K562 (cell line): ENCODE measurements around the gene U2AF1L4. TPM values are rescaled to one million over a fixed set of nuclear protein-coding genes. Genes with fewer than 3 reads are reported as not detected.

Experiments used
- ATAC-seq: fragments of 200-7000 bp; cut with Tn5 transposase; 3 replicates; pipeline ENCODE4 v1.9.1; 2020; ENCODE audit warnings: moderate library complexity
- BruUV-seq: library from RNA; stranded (reverse); fragments of 400-500 nt; replicated peaks from 2 replicates; lab custom pipeline; 2021; lab: Mats Ljungman, UMichigan
- CTCF ChIA-PET: fragments of 300-600 bp; formaldehyde crosslinking; extraction: SDS; loops from one replicate; lab custom pipeline; 2021; ENCODE audit warnings: low intra/inter-chr PET ratio; lab: Yijun Ruan, JAX
- POLR2A ChIA-PET: fragments of 300-600, 350-650 bp; sonication (Branson Sonifier 250); formaldehyde crosslinking; extraction: SDS; loops from one replicate; lab custom pipeline; 2021; ENCODE audit warnings: antibody characterized with exemption, inconsistent platforms; lab: Yijun Ruan, JAX
- DNase-seq, 4 experiments: peaks; one replicate each; pipeline versions ENCODE4 v3.0.0 to v3.0.0-alpha.2; 2011 to 2018; ENCODE audit warnings: low spot score in 3 of 4, mixed read lengths in 3 of 4; ENCODE audit errors: extremely low read depth in 1 of 4
- FAIRE-seq: peaks from 2 replicates; lab custom pipeline; 2011; peaks lifted over from hg19 to GRCh38; lab: Jason Lieb, UNC
- H2AFZ ChIP-seq: 2 replicates; pipeline ENCODE4 v1.6.0; 2011; ENCODE audit warnings: low read depth, low read length, control low read depth, inconsistent platforms
- H3K27ac ChIP-seq: fragments of 200-600 bp; 3 replicates; pipeline ENCODE4 v1.8.0; 2011; ENCODE audit warnings: low read depth, mild to moderate bottlenecking, control low read depth, inconsistent platforms, low read length, moderate library complexity, mixed read lengths; ENCODE audit errors: extremely low read depth
- H3K27me3 ChIP-seq, 2 experiments: fragments of 300-600 bp in 1 of 2; 2 replicates in 1 of 2; 3 replicates in 1 of 2; pipeline versions ENCODE4 v1.6.0 to v1.8.0; 2011; ENCODE audit warnings: inconsistent platforms in 2 of 2, low read length in 2 of 2, mild to moderate bottlenecking in 1 of 2, mixed read lengths in 1 of 2, moderate library complexity in 1 of 2; ENCODE audit not compliant: control insufficient read depth in 2 of 2, insufficient read depth in 2 of 2
- H3K36me3 ChIP-seq: fragments of 300-600 bp; 3 replicates; pipeline ENCODE4 v1.8.0; 2011; ENCODE audit warnings: mild to moderate bottlenecking, low read length, inconsistent platforms; ENCODE audit not compliant: control insufficient read depth, insufficient read depth
- H3K4me1 ChIP-seq, 2 experiments: fragments of 200-600 bp in 1 of 2; replicated peaks in 1 of 2; 2 replicates in 1 of 2; 3 replicates in 1 of 2; pipeline versions ENCODE4 v1.5.1 to v1.8.0; 2011; ENCODE audit warnings: inconsistent platforms in 2 of 2, low read length in 2 of 2, mild to moderate bottlenecking in 1 of 2, mixed read lengths in 1 of 2, moderate library complexity in 1 of 2; ENCODE audit not compliant: control insufficient read depth in 2 of 2, insufficient read depth in 2 of 2
- H3K4me2 ChIP-seq: 2 replicates; pipeline ENCODE4 v1.6.1; 2011; ENCODE audit warnings: low read length, control low read depth, inconsistent platforms, mixed read lengths; ENCODE audit not compliant: insufficient read depth
- H3K4me3 ChIP-seq: fragments of 200-600 bp; sonication (generic), shearing (Covaris generic); 2 replicates; pipeline ENCODE4 v1.5.1; 2016; ENCODE audit warnings: control low read depth, inconsistent platforms
- H3K79me2 ChIP-seq: fragments of 200-600 bp; 3 replicates; pipeline ENCODE4 v1.8.0; 2011; ENCODE audit warnings: low read length, inconsistent platforms; ENCODE audit not compliant: control insufficient read depth, insufficient read depth
- H3K9ac ChIP-seq, 2 experiments: 2 replicates each; pipeline versions ENCODE4 v1.6.0 to v1.6.1; 2011; ENCODE audit warnings: low read depth in 2 of 2, low read length in 2 of 2, control low read depth in 1 of 2, inconsistent platforms in 1 of 2, mild to moderate bottlenecking in 1 of 2, mixed read lengths in 1 of 2; ENCODE audit not compliant: insufficient read depth in 1 of 2
- H3K9me1 ChIP-seq: one replicate; pipeline ENCODE4 v1.6.0; 2011; ENCODE audit warnings: inconsistent platforms, mild to moderate bottlenecking, low read length, moderate library complexity; ENCODE audit not compliant: control insufficient read depth, insufficient read depth
- H3K9me3 ChIP-seq: replicated peaks from 2 replicates; pipeline ENCODE4 v1.5.1; 2011; ENCODE audit warnings: low read depth, low read length, inconsistent platforms; ENCODE audit not compliant: control insufficient read depth, insufficient read depth
- H4K20me1 ChIP-seq: replicated peaks from 2 replicates; pipeline ENCODE4 v1.6.1; 2011; ENCODE audit warnings: low read length, inconsistent platforms, mixed read lengths; ENCODE audit not compliant: control insufficient read depth, insufficient read depth
- ASH1L ChIP-seq: fragments of 450-650 bp; IDR thresholded peaks from 2 replicates; pipeline ENCODE4 v1.6.1; 2018; ENCODE audit warnings: borderline replicate concordance, mild to moderate bottlenecking, low read depth; ENCODE audit not compliant: partially characterized antibody
- CSDE1 ChIP-seq, 2 experiments: fragments of 450-650 bp; IDR thresholded peaks; 2 replicates each; pipeline ENCODE4 v1.6.1; 2016; ENCODE audit warnings: mild to moderate bottlenecking in 1 of 2
- DNMT1 ChIP-seq: fragments of 450-650 bp; IDR thresholded peaks from 2 replicates; pipeline ENCODE4 v1.6.1; 2016; ENCODE audit warnings: antibody characterized with exemption, mild to moderate bottlenecking
- EHMT2 ChIP-seq: fragments of 450-650 bp; IDR thresholded peaks from 2 replicates; pipeline ENCODE4 v1.6.1; 2018; ENCODE audit warnings: antibody characterized with exemption
- FOXJ2 ChIP-seq: fragments of 200-800 bp; sonication (Bioruptor generic); IDR thresholded peaks from 2 replicates; pipeline ENCODE4 v1.6.1; 2016; ENCODE audit warnings: missing genetic modification characterization, missing compliant biosample characterization
- HES1 ChIP-seq: fragments of 450-650 bp; IDR thresholded peaks from 2 replicates; pipeline ENCODE4 v1.6.1; 2016; ENCODE audit warnings: low read depth, mild to moderate bottlenecking, moderate library complexity
- MEF2D ChIP-seq: conservative IDR thresholded peaks from 2 replicates; pipeline ENCODE4 v1.6.1; 2016; ENCODE audit warnings: low read depth, missing genetic modification characterization, missing compliant biosample characterization
- MIER1 ChIP-seq: fragments of 450-650 bp; IDR thresholded peaks from 2 replicates; pipeline ENCODE4 v1.6.1; 2016; ENCODE audit warnings: antibody characterized with exemption, mild to moderate bottlenecking, low read depth
- MXI1 ChIP-seq: IDR thresholded peaks from 2 replicates; pipeline ENCODE4 v1.6.1; 2011; ENCODE audit warnings: low read depth, mild to moderate bottlenecking, improper control_type of control experiment, low read length
- NCOA2 ChIP-seq, 2 experiments: fragments of 450-650 bp; IDR thresholded peaks; 2 replicates each; pipeline ENCODE4 v1.6.1; 2018; ENCODE audit warnings: mild to moderate bottlenecking in 2 of 2, moderate library complexity in 1 of 2; ENCODE audit not compliant: partially characterized antibody in 2 of 2
- NFYB ChIP-seq: IDR thresholded peaks from 2 replicates; pipeline ENCODE4 v1.6.1; 2011; ENCODE audit warnings: mild to moderate bottlenecking, moderate library complexity; ENCODE audit not compliant: insufficient read length; ENCODE audit errors: extremely low read depth
- PHTF2 ChIP-seq: fragments of 250-450 bp; sonication (Bioruptor Pico); IDR thresholded peaks from 2 replicates; pipeline ENCODE4 v1.5.0; 2021; ENCODE audit warnings: mild to moderate bottlenecking
- POLR2AphosphoS5 ChIP-seq: IDR thresholded peaks from 2 replicates; pipeline ENCODE4 v1.6.1; 2011; ENCODE audit warnings: mild to moderate bottlenecking, low read depth, low read length, moderate library complexity; ENCODE audit not compliant: control insufficient read depth, insufficient read depth
- SETDB1 ChIP-seq: IDR thresholded peaks from one replicate; pipeline ENCODE4 v1.6.1; 2012; ENCODE audit warnings: low read length, control low read depth, inconsistent platforms
- SMARCB1 ChIP-seq: IDR thresholded peaks from 2 replicates; pipeline ENCODE4 v1.6.1; 2011; ENCODE audit warnings: improper control_type of control experiment, low read depth; ENCODE audit not compliant: insufficient read length
- TCFL5 ChIP-seq: fragments of 250-450 bp; sonication (Bioruptor Pico); conservative IDR thresholded peaks from 2 replicates; pipeline ENCODE4 v1.6.1; 2021; ENCODE audit warnings: mild to moderate bottlenecking, moderate library complexity, matching md5 sums
- XRCC4 ChIP-seq: IDR thresholded peaks from one replicate; pipeline ENCODE4 v1.6.1; 2011; ENCODE audit not compliant: insufficient read depth, insufficient read length; ENCODE audit errors: extremely low read depth
- ZNF24 ChIP-seq: fragments of 450-650 bp; IDR thresholded peaks from 2 replicates; pipeline ENCODE4 v1.6.1; 2016
- ZNF780A ChIP-seq: fragments of 250-450 bp; sonication (Bioruptor Pico); IDR thresholded peaks from 2 replicates; pipeline ENCODE4 v1.5.0; 2021; ENCODE audit warnings: mild to moderate bottlenecking
- ZNF785 ChIP-seq: fragments of 250-450 bp; sonication (Bioruptor Pico); IDR thresholded peaks from 2 replicates; pipeline ENCODE4 v1.4.0; 2020; ENCODE audit warnings: mild to moderate bottlenecking
- ZSCAN29 ChIP-seq: fragments of 450-650 bp; IDR thresholded peaks from 2 replicates; pipeline ENCODE4 v1.6.1; 2017
- WGBS: fragments of 100-300 bp; shearing (Covaris generic); methylation state at CpG from one replicate; pipeline ENCODE4 v1.1.6; 2016; ENCODE audit warnings: low coverage, mixed read lengths; ENCODE audit not compliant: insufficient coverage; ENCODE audit errors: missing lambda C conversion rate; 5-methylcytosine and 5-hydroxymethylcytosine counted together
- in situ Hi-C: fragments of 300-500 bp; cut with MboI; formaldehyde crosslinking; loops from 4 replicates; pipeline ENCODE4 v1.15.0; 2018; ENCODE audit warnings: inconsistent platforms, mixed read lengths
- intact Hi-C: fragments of 100-400 bp; cut with micrococcal nuclease; formaldehyde crosslinking; loops from 2 replicates; pipeline ENCODE4 v1.14.2; 2022
- polyA plus RNA-seq, 8 experiments: library from polyadenylated mRNA; depleted of rRNA in 4 of 8; stranded (reverse) in 5 of 8; unstranded in 3 of 8; fragments of >200 nt; fragmentation: Nextera tagmentation in 2 of 8; fragmentation: Illumina TruSeq in 1 of 8; extraction: Ambion mirVana in 2 of 8; extraction: Trizol in 1 of 8; gene quantifications; 2 replicates each; pipeline versions ENCODE4 v1.2.1 to v1.2.3, GENCODE V29; 2011 to 2014; ENCODE audit warnings: inconsistent platforms in 1 of 8, missing spikeins in 1 of 8
- total RNA-seq, 7 experiments: library from RNA; depleted of rRNA in 6 of 7; stranded (reverse); fragments of >200 nt in 6 of 7; fragmentation: Illumina TruSeq in 2 of 7; extraction: Trizol in 2 of 7; gene quantifications; 2 replicates each; pipeline versions ENCODE4 v1.2.1 to v1.2.3, GENCODE V29; 2011 to 2021; ENCODE audit warnings: low replicate concordance in 1 of 7
- TF ChIP-seq, protein P1 (sequence below): sonication (generic); formaldehyde crosslinking; IDR thresholded peaks from 2 replicates; pipeline ENCODE4 v1.9.0; 2022; ENCODE audit warnings: mild to moderate bottlenecking, missing genetic modification reagents
- TF ChIP-seq, protein P2 (sequence below): fragments of 200-800 bp; sonication (Bioruptor generic); IDR thresholded peaks from 2 replicates; pipeline ENCODE4 v1.6.1; 2017; ENCODE audit warnings: missing genetic modification characterization, missing compliant biosample characterization

The U2AF1L4 gene
- total and polyA plus RNA-seq, 9 of the 15 experiments (the other 6 are each of a cell fraction or from before 2014, with no cell fraction given), result 8.4 to 19.5 (median 12.6) TPM

DNA sequence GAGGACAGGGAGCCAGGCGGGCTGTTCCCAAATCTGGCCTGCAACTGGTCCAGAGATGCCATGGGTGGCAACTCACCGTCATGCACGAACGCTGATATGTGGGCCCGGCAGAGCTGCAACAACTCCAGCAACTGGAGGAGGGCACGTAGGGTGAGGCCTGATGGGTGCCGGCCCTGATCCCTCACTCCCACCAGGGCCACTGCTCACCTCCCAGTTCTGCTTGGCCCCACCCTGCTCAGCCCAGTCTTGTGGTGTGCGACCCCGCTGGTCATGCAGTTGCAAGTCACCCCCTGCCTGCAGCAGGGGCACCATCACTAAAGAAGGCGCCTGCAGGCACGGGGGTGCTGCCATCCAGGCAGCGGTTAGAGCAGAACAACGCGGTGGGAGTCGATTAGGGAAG is 47.1 kb upstream of the U2AF1L4 start (continued):
- no peak for TF ChIP-seq POLR2AphosphoS5
- no peak for TF ChIP-seq MEF2D (tag)
- no peak for TF ChIP-seq MIER1
- TF ChIP-seq NCOA2 (IDR thresholded peaks at IDR 0.05; ENCODE audit: partially characterized antibody in 2 of 2), result no peak
- no peak for TF ChIP-seq FOXJ2 (tag)
- TF ChIP-seq PHTF2 (CRISPR knock-in tag), result no peak
- TF ChIP-seq ZNF780A (CRISPR knock-in tag), result no peak
- TF ChIP-seq, protein P1, sequence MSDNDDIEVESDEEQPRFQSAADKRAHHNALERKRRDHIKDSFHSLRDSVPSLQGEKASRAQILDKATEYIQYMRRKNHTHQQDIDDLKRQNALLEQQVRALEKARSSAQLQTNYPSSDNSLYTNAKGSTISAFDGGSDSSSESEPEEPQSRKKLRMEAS, result no peak

GRCh38 chr19:35791814-35792279 is 46.6 kb upstream of the U2AF1L4 start:
- Histone ChIP-seq H3K9me3 (no peaks in the 10 kb centered on the region), H3K27me3 (no peaks in the 10 kb centered on the region; a peak in 1 of 5 replicates), H3K9ac (no peak overlapping the region), H2AFZ (no peak overlapping the region), H3K4me1 (peaks cover 0 to 50% of the 10 kb centered on the region in 2 experiments; a peak in 3 of 5 replicates), H4K20me1 (no peaks in the 10 kb centered on the region), H3K79me2 (no peaks in the 10 kb centered on the region), H3K27ac (no peak overlapping the region), H3K9me1 (no peaks in the 10 kb centered on the region), H3K36me3 (no peaks in the 10 kb centered on the region), H3K4me3 (no peak overlapping the region), H3K4me2 (no peak overlapping the region)
- CTCF ChIA-PET, result no interaction called here
- FAIRE-seq (no peak), ATAC-seq (no peak), DNase-seq (no peak)
- 32% methylated on average over 8 of the region's 9 CpGs for WGBS
- in situ Hi-C loops, result no loop called here
- no TSS peak for BruUV-seq
- POLR2A ChIA-PET, result no interaction called here
- intact Hi-C loops, result no loop called here
- no peak for TF ChIP-seq NFYB
- no peak for TF ChIP-seq ZNF785 (CRISPR knock-in tag)
- TF ChIP-seq HES1, result no peak
- TF ChIP-seq XRCC4, result no peak
- TF ChIP-seq ASH1L, result no peak
- TF ChIP-seq ZSCAN29, result no peak
- TF ChIP-seq ZNF24, result no peak
- no peak for TF ChIP-seq TCFL5 (CRISPR knock-in tag)
- TF ChIP-seq SETDB1, result no peak
- TF ChIP-seq, protein P2, sequence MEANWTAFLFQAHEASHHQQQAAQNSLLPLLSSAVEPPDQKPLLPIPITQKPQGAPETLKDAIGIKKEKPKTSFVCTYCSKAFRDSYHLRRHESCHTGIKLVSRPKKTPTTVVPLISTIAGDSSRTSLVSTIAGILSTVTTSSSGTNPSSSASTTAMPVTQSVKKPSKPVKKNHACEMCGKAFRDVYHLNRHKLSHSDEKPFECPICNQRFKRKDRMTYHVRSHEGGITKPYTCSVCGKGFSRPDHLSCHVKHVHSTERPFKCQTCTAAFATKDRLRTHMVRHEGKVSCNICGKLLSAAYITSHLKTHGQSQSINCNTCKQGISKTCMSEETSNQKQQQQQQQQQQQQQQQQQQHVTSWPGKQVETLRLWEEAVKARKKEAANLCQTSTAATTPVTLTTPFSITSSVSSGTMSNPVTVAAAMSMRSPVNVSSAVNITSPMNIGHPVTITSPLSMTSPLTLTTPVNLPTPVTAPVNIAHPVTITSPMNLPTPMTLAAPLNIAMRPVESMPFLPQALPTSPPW (CRISPR knock-in tag), result no peak
- TF ChIP-seq DNMT1, result no peak
- TF ChIP-seq MXI1, result no peak
- TF ChIP-seq CSDE1 (IDR thresholded peaks at IDR 0.05), result no peak
- TF ChIP-seq SMARCB1, result no peak
- no peak for TF ChIP-seq EHMT2
- no peak for TF ChIP-seq MEF2D (tag)
